ENCODE data around the gene MS4A12.
"Not testable (repeated sequence)": the region's sequence is repeated elsewhere in the genome, so short reads cannot be mapped to it uniquely, and the experiment has no call there.

Gene MS4A12

DNA sequence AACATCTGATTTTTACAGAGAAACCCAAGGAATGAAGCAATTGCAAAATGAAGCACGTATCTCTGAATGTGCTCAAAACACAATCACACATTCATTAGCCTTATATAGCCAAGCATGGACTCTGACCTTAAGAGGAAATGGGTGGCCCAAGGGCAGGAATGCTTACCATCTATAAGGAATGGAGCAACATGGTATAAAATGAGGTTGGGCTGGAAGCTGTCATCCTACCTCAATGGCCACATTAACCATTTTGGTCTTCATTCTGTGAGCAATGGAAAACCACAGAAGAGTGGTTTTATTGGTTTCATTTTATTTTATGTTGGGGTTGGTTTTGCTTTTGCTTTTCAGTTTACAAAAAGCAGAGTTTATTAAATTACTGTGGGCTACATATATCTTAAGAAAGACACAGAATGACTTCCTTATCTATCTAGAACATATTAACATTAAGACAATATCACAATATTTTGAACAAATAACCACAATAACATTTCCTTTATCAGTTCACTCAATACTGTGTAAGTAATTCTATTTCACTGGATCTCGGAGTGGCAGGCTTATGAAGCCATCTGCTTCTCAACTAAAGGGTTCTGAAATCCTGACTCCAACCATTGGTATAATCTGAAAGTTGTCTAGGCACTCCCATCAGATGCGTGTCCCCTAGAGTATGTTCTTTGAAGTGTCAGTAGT, 11.8 kb downstream of the MS4A12 start:
- no peak overlapping the region for H3K27ac ChIP-seq
- no peak overlapping the region for H3K4me3 ChIP-seq (ENCODE audit: low read depth, low read length)
- no peak for DNase-seq
- no peaks in the 10 kb centered on the region for H3K36me3 ChIP-seq
- H3K9me3 ChIP-seq (ENCODE audit: severe bottlenecking) = peaks cover 2% of the 10 kb centered on the region
- TF ChIP-seq CTCF (IDR thresholded peaks at IDR 0.05; ENCODE audit: low read depth, low read length) = no peak
- no peaks in the 10 kb centered on the region for H3K27me3 ChIP-seq (ENCODE audit: insufficient read depth, low read depth, severe bottlenecking)

DNA sequence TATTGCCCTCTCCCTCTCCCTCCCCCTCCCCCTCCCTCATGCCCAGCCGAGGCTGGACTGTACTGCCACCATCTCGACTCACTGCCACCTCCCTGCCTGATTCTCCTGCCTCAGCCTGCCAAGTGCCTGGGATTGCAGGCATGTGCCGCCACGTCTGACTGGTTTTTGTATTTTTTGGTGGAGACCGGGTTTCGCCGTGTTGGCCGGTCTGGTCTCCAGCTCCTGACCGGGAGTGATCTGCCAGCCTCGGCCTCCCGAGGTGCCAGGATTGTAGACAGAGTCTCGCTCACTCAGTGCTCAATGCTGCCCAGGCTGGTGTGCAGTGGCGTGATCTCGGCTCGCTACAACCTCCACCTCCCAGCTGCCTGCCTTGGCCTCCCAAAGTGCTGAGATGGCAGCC, 17.0 kb downstream of the MS4A12 start:
- not testable (repeated sequence) for H3K9me3 ChIP-seq (ENCODE audit: severe bottlenecking); H3K36me3 ChIP-seq

DNA sequence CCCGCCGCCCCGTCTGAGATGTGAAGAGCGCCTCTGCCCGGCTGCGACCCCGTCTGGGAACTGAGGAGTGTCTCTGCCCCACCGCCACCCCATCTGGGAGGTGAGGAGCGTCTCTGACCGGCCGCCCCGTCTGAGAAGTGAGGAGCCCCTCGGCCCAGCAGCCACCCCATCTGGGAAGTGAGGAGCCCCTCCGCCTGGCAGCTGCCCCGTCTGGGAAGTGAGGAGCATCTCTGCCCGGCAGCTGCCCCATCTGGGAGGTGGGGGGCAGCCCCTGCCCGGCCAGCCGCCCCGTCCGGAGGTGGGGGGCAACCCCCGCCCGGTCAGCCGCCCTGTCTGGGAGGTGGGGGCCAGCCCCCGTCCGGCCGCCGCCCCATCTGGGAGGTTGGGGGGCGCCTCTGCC, 17.6 kb downstream of the MS4A12 start:
- H3K4me3 ChIP-seq (ENCODE audit: low read depth, low read length); DNase-seq; H3K9me3 ChIP-seq (ENCODE audit: severe bottlenecking); H3K27ac ChIP-seq; H3K36me3 ChIP-seq; H3K27me3 ChIP-seq (ENCODE audit: insufficient read depth, low read depth, severe bottlenecking): not testable (repeated sequence)

More for the DNA sequence above, 17.0 kb downstream of the MS4A12 start:
- DNase-seq; H3K27me3 ChIP-seq (ENCODE audit: insufficient read depth, low read depth, severe bottlenecking); H3K4me3 ChIP-seq (ENCODE audit: low read depth, low read length); H3K27ac ChIP-seq: not testable (repeated sequence)

- TF ChIP-seq CTCF (IDR thresholded peaks at IDR 0.05; ENCODE audit: low read depth, low read length) = no peak
- H3K4me3 ChIP-seq (ENCODE audit: low read depth, low read length) = no peak overlapping the region
- no peaks in the 10 kb centered on the region for H3K27me3 ChIP-seq (ENCODE audit: insufficient read depth, low read depth, severe bottlenecking)
- H3K9me3 ChIP-seq (ENCODE audit: severe bottlenecking) = no peaks in the 10 kb centered on the region
- no peak for DNase-seq
- no peaks in the 10 kb centered on the region for H3K36me3 ChIP-seq
- H3K27ac ChIP-seq = no peak overlapping the region
Observed at GRCh38 chr11:60511393-60511792, 18.8 kb downstream of the MS4A12 start.

DNA sequence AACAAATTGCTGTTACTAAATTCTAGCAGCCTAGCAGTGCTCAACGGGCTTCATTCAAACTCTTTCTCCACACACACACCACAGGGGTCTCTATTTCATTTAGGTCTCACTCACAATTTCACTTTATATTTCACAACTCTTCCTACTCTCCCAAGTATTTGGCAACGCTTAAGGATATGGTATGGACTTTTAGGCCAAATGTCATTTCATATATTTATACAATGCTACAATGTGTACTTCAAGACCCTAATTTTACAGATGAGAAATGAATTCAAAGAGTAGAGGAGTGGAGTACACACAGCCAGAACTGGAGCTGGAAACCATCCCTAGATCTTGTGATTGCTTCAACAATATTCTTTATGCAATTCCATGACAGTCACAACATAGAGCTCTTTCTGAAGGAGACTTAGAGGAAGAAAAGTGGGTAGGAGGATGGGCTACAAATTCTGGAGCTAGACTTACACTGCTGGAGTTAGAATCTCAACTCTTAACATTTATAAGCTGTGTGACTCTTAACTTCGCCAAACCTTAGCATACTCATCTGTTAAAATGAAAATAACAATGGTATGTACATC, 20.2 kb downstream of the MS4A12 start:
- DNase-seq = no peak
- Histone ChIP-seq H3K27me3 (ENCODE audit: insufficient read depth, low read depth, severe bottlenecking) (no peaks in the 10 kb centered on the region), H3K27ac (no peak overlapping the region)

GRCh38 chr11:60513496-60514460, 21.2 kb downstream of the MS4A12 start:
- H3K4me3 ChIP-seq (ENCODE audit: low read depth, low read length) = no peak overlapping the region
- no peak for TF ChIP-seq CTCF (IDR thresholded peaks at IDR 0.05; ENCODE audit: low read depth, low read length)
- H3K27me3 ChIP-seq (ENCODE audit: insufficient read depth, low read depth, severe bottlenecking) = no peaks in the 10 kb centered on the region
- no peak overlapping the region for H3K27ac ChIP-seq
- no peaks in the 10 kb centered on the region for H3K9me3 ChIP-seq (ENCODE audit: severe bottlenecking)
- DNase-seq = no peak
- H3K36me3 ChIP-seq = no peaks in the 10 kb centered on the region

More for the DNA sequence above, 20.2 kb downstream of the MS4A12 start:
- no peaks in the 10 kb centered on the region for H3K9me3 ChIP-seq (ENCODE audit: severe bottlenecking)
- no peaks in the 10 kb centered on the region for H3K36me3 ChIP-seq
- no peak overlapping the region for H3K4me3 ChIP-seq (ENCODE audit: low read depth, low read length)
- no peak for TF ChIP-seq CTCF (IDR thresholded peaks at IDR 0.05; ENCODE audit: low read depth, low read length)

Measured in WERI-Rb-1 (cell line).